Endothelial cell (in vitro differentiated cells): ENCODE data around the gene ALOX15. TPM values are rescaled to one million over a fixed set of nuclear protein-coding genes. Genes with fewer than 3 reads are reported as not detected.

ENCODE experiments used
- DNase-seq: peaks from one replicate; pipeline ENCODE4 v3.0.0; 2021; ENCODE audit warnings: low spot score
- H3K27ac Mint-ChIP-seq: one replicate; pipeline ENCODE4 v1.8.0; 2021; ENCODE audit warnings: mixed read lengths, inconsistent platforms; ENCODE audit not compliant: unreplicated experiment
- H3K27me3 Mint-ChIP-seq: one replicate; pipeline ENCODE4 v1.8.0; 2021; ENCODE audit warnings: mild to moderate bottlenecking, moderate library complexity, mixed read lengths, inconsistent platforms; ENCODE audit not compliant: unreplicated experiment
- H3K36me3 Mint-ChIP-seq: one replicate; pipeline ENCODE4 v1.8.0; 2021; ENCODE audit warnings: mild to moderate bottlenecking, low read depth, mixed read lengths, inconsistent platforms; ENCODE audit not compliant: unreplicated experiment
- H3K4me1 Mint-ChIP-seq: one replicate; pipeline ENCODE4 v1.8.0; 2021; ENCODE audit warnings: mild to moderate bottlenecking, mixed read lengths, inconsistent platforms; ENCODE audit not compliant: unreplicated experiment
- H3K4me3 Mint-ChIP-seq: one replicate; pipeline ENCODE4 v1.8.0; 2021; ENCODE audit warnings: mild to moderate bottlenecking, mixed read lengths, inconsistent platforms; ENCODE audit not compliant: unreplicated experiment
- H3K9me3 Mint-ChIP-seq: one replicate; pipeline ENCODE4 v1.8.0; 2021; ENCODE audit warnings: mixed read lengths, inconsistent platforms; ENCODE audit not compliant: unreplicated experiment
- total RNA-seq: library from RNA; stranded (reverse); fragmentation: NEBNext Ultra II Directional; extraction: Animal tissue kit (Norgen Biotek cat#: 25700); gene quantifications from one replicate; pipeline ENCODE4 v1.2.1, GENCODE V29; 2021; ENCODE audit not compliant: unreplicated experiment
- TF ChIP-seq, protein P1 (sequence below): fragments of 200-600 bp; sonication (generic); IDR thresholded peaks from one replicate; pipeline ENCODE4 v1.5.0; 2021; ENCODE audit warnings: antibody characterized with exemption; ENCODE audit not compliant: unreplicated experiment

ALOX15 gene
- total RNA-seq, 1 donor from 2014 or later, result 17.0 TPM

DNA sequence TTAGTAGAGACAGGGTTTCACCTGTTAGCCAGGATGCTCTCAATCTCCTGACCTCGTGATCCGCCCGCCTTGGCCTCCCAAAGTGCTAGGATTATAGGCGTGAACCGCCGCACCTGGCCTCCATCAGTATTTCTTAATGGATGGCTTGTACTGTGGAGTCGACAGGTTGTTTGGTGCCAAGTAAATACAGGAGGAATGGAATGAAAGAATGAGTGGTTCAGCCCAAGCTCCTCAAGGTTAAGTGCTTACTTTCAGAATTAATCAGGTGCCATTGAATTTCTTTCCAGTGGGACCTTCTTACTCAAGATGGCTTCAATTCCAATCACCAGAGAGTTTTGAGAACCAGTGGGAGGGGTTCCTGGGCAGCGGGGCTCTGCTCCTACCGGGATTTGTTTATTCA lies 25.0 kb downstream of the ALOX15 start:
- TF ChIP-seq, protein P1, sequence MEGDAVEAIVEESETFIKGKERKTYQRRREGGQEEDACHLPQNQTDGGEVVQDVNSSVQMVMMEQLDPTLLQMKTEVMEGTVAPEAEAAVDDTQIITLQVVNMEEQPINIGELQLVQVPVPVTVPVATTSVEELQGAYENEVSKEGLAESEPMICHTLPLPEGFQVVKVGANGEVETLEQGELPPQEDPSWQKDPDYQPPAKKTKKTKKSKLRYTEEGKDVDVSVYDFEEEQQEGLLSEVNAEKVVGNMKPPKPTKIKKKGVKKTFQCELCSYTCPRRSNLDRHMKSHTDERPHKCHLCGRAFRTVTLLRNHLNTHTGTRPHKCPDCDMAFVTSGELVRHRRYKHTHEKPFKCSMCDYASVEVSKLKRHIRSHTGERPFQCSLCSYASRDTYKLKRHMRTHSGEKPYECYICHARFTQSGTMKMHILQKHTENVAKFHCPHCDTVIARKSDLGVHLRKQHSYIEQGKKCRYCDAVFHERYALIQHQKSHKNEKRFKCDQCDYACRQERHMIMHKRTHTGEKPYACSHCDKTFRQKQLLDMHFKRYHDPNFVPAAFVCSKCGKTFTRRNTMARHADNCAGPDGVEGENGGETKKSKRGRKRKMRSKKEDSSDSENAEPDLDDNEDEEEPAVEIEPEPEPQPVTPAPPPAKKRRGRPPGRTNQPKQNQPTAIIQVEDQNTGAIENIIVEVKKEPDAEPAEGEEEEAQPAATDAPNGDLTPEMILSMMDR, result no peak
- H3K27ac Mint-ChIP-seq, result no peak overlapping the region
- no peak overlapping the region for H3K4me3 Mint-ChIP-seq
- H3K27me3 Mint-ChIP-seq, result peaks cover 1% of the 10 kb centered on the region
- no peaks in the 10 kb centered on the region for H3K9me3 Mint-ChIP-seq
- DNase-seq, result no peak
- no peaks in the 10 kb centered on the region for H3K4me1 Mint-ChIP-seq
- H3K36me3 Mint-ChIP-seq, result no peaks in the 10 kb centered on the region

DNA sequence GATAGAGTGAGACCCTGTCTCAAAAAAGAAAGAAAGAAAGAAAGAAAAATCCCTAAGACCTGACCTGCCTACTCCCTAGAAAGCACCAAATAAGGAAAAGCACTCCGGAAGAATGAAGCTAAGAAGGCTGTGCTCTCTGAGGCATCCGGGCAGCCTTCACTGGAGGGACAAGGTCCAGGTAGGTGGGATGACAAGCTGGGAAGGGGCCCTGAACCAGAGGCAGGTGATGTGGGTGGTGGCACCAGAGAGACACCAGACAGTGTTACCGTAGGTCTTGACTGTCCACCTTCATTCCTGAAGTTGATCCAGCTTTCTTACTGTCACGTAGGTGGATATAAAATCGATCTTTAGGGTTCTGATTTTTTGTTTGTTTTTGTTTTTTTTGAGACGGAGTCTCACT lies 30.8 kb downstream of the ALOX15 start:
- H3K4me1 Mint-ChIP-seq, result peaks cover 17% of the 10 kb centered on the region
- no peak for DNase-seq
- H3K4me3 Mint-ChIP-seq, result no peak overlapping the region
- TF ChIP-seq, protein P1, result no peak
- peaks cover 4% of the 10 kb centered on the region for H3K36me3 Mint-ChIP-seq
- peaks cover 1% of the 10 kb centered on the region for H3K27me3 Mint-ChIP-seq
- H3K27ac Mint-ChIP-seq, result no peak overlapping the region
- H3K9me3 Mint-ChIP-seq, result no peaks in the 10 kb centered on the region

DNA sequence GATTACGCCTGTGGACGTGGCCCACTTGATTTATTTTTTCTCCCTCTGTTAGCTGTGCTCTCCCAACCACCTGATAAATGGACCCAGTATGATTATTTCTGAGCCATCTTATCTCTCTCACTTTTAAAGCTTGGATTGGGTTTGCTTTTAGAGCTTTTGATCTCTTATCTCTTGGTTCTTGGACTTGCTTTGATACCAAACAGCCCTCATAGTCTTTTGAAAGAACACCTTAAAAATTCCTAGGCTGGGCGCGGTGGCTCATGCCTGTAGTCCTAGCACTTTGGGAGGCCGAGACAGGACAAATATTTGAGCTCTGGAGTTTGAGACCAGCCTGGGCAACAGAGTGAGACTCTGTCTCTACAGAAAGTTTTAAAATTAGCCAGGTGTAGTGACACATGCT lies 31.3 kb downstream of the ALOX15 start:
- peaks cover 4% of the 10 kb centered on the region for H3K36me3 Mint-ChIP-seq
- no peak for DNase-seq
- H3K4me3 Mint-ChIP-seq, result no peak overlapping the region
- H3K27me3 Mint-ChIP-seq, result no peaks in the 10 kb centered on the region
- TF ChIP-seq, protein P1, result no peak
- no peak overlapping the region for H3K27ac Mint-ChIP-seq
- no peaks in the 10 kb centered on the region for H3K9me3 Mint-ChIP-seq
- peaks cover 17% of the 10 kb centered on the region for H3K4me1 Mint-ChIP-seq

GRCh38 chr17:4609761-4610160 lies 31.7 kb downstream of the ALOX15 start:
- Mint-ChIP-seq H3K4me1 (peaks cover 17% of the 10 kb centered on the region), H3K36me3 (peaks cover 4% of the 10 kb centered on the region), H3K27me3 (no peaks in the 10 kb centered on the region), H3K27ac (no peak overlapping the region), H3K4me3 (no peak overlapping the region), H3K9me3 (no peaks in the 10 kb centered on the region)
- TF ChIP-seq, protein P1, result no peak
- DNase-seq, result no peak

GRCh38 chr17:4607773-4608187 lies 33.7 kb downstream of the ALOX15 start:
- TF ChIP-seq, protein P1, result no peak
- Mint-ChIP-seq H3K4me1 (peaks cover 17% of the 10 kb centered on the region), H3K4me3 (no peak overlapping the region), H3K9me3 (no peaks in the 10 kb centered on the region), H3K27me3 (no peaks in the 10 kb centered on the region), H3K27ac (no peak overlapping the region), H3K36me3 (peaks cover 4% of the 10 kb centered on the region)
- DNase-seq, result peak; percentile 3
